ENCODE measurements around the gene MAML3.
A peak's percentile ranks its signal among the peaks of the same experiment; 100 is the strongest.

MAML3 gene

GRCh38 chr4:139825523-139826014 lies 328.4 kb downstream of the MAML3 start:
- Histone ChIP-seq H3K9me3 (ENCODE audit: control insufficient read depth, low read length) (no peaks in the 10 kb centered on the region), H2AK5ac (ENCODE audit: low read length, severe bottlenecking) (no peak overlapping the region), H2BK15ac (ENCODE audit: low read depth, poor library complexity, severe bottlenecking) (no peak overlapping the region), H2AFZ (ENCODE audit: low read depth, low read length) (no peak overlapping the region), H4K8ac (ENCODE audit: low read length) (no peak overlapping the region), H3K23ac (ENCODE audit: low read length in 2 of 2) (no peak overlapping the region), H3K18ac (ENCODE audit: low read depth in 1 of 2, low read length in 2 of 2) (no peak overlapping the region), H3K4me1 (ENCODE audit: control insufficient read depth, insufficient read depth, low read depth, low read length) (no peaks in the 10 kb centered on the region), H2BK120ac (ENCODE audit: low read depth, low read length) (no peak overlapping the region), H3K4me3 (ENCODE audit: insufficient read depth in 1 of 2, low read depth in 1 of 2, low read length in 2 of 2) (no peak overlapping the region), H3K9ac (ENCODE audit: low read length) (no peak overlapping the region), H3K79me1 (replicated peaks; ENCODE audit: low read length, poor library complexity, severe bottlenecking) (peaks cover 8% of the 10 kb centered on the region), H3K14ac (ENCODE audit: low read length in 2 of 2) (peak overlapping the region in 1 of 2 experiments; percentile 53), H2BK5ac (ENCODE audit: low read depth, low read length, poor library complexity, severe bottlenecking) (no peak overlapping the region), H3K4ac (ENCODE audit: low read depth in 1 of 2, low read length in 2 of 2) (no peak overlapping the region), H3K27me3 (ENCODE audit: control insufficient read depth in 1 of 2, insufficient read depth in 1 of 2, low read length in 2 of 2) (no peaks in the 10 kb centered on the region), H3K36me3 (ENCODE audit: control insufficient read depth in 1 of 2, insufficient read depth in 2 of 2, low read depth in 1 of 2, low read length in 2 of 2) (no peaks in the 10 kb centered on the region), H2BK12ac (ENCODE audit: low read length in 2 of 2) (no peak overlapping the region), H3K27ac (ENCODE audit: low read length, poor library complexity, severe bottlenecking) (no peak overlapping the region), H3K4me2 (ENCODE audit: low read length, poor library complexity, severe bottlenecking) (no peak overlapping the region), H4K91ac (ENCODE audit: low read length) (no peak overlapping the region)
- 76% methylated on average over 10 of the region's 13 CpGs for WGBS
- no peak for DNase-seq

GRCh38 chr4:139824882-139825522 lies 329.0 kb downstream of the MAML3 start:
- Histone ChIP-seq H3K36me3 (ENCODE audit: control insufficient read depth in 1 of 2, insufficient read depth in 2 of 2, low read depth in 1 of 2, low read length in 2 of 2) (no peaks in the 10 kb centered on the region), H3K9me3 (ENCODE audit: control insufficient read depth, low read length) (no peaks in the 10 kb centered on the region), H3K4me3 (ENCODE audit: insufficient read depth in 1 of 2, low read depth in 1 of 2, low read length in 2 of 2) (no peak overlapping the region), H4K91ac (ENCODE audit: low read length) (no peak overlapping the region), H2AFZ (ENCODE audit: low read depth, low read length) (no peak overlapping the region), H3K27me3 (ENCODE audit: control insufficient read depth in 1 of 2, insufficient read depth in 1 of 2, low read length in 2 of 2) (no peaks in the 10 kb centered on the region), H3K4ac (ENCODE audit: low read depth in 1 of 2, low read length in 2 of 2) (no peak overlapping the region), H3K9ac (ENCODE audit: low read length) (no peak overlapping the region), H3K18ac (ENCODE audit: low read depth in 1 of 2, low read length in 2 of 2) (no peak overlapping the region), H2BK15ac (ENCODE audit: low read depth, poor library complexity, severe bottlenecking) (no peak overlapping the region), H3K23ac (ENCODE audit: low read length in 2 of 2) (no peak overlapping the region), H3K27ac (ENCODE audit: low read length, poor library complexity, severe bottlenecking) (no peak overlapping the region), H2BK5ac (ENCODE audit: low read depth, low read length, poor library complexity, severe bottlenecking) (no peak overlapping the region), H2BK12ac (ENCODE audit: low read length in 2 of 2) (no peak overlapping the region), H3K14ac (ENCODE audit: low read length in 2 of 2) (peak overlapping the region in 1 of 2 experiments; percentile 53), H2AK5ac (ENCODE audit: low read length, severe bottlenecking) (no peak overlapping the region), H2BK120ac (ENCODE audit: low read depth, low read length) (no peak overlapping the region), H4K8ac (ENCODE audit: low read length) (no peak overlapping the region), H3K79me1 (replicated peaks; ENCODE audit: low read length, poor library complexity, severe bottlenecking) (peaks cover 8% of the 10 kb centered on the region), H3K4me2 (ENCODE audit: low read length, poor library complexity, severe bottlenecking) (no peak overlapping the region), H3K4me1 (ENCODE audit: control insufficient read depth, insufficient read depth, low read depth, low read length) (no peaks in the 10 kb centered on the region)
- 56% methylated on average over 5 of the region's 9 CpGs for WGBS
- no peak for DNase-seq

GRCh38 chr4:139823746-139824145 lies 330.2 kb downstream of the MAML3 start:
- H3K18ac ChIP-seq (ENCODE audit: low read depth in 1 of 2, low read length in 2 of 2): no peak overlapping the region
- no peak overlapping the region for H3K4me3 ChIP-seq (ENCODE audit: insufficient read depth in 1 of 2, low read depth in 1 of 2, low read length in 2 of 2)
- no peak overlapping the region for H2BK15ac ChIP-seq (ENCODE audit: low read depth, poor library complexity, severe bottlenecking)
- no peak overlapping the region for H2BK12ac ChIP-seq (ENCODE audit: low read length in 2 of 2)
- WGBS: 77% methylated on average over 3 of the region's 5 CpGs
- no peak overlapping the region for H3K27ac ChIP-seq (ENCODE audit: low read length, poor library complexity, severe bottlenecking)
- H3K23ac ChIP-seq (ENCODE audit: low read length in 2 of 2): no peak overlapping the region
- no peaks in the 10 kb centered on the region for H3K36me3 ChIP-seq (ENCODE audit: control insufficient read depth in 1 of 2, insufficient read depth in 2 of 2, low read depth in 1 of 2, low read length in 2 of 2)
- H2AFZ ChIP-seq (ENCODE audit: low read depth, low read length): no peak overlapping the region
- H3K9ac ChIP-seq (ENCODE audit: low read length): no peak overlapping the region
- H3K4me1 ChIP-seq (ENCODE audit: control insufficient read depth, insufficient read depth, low read depth, low read length): no peaks in the 10 kb centered on the region
- H3K4me2 ChIP-seq (ENCODE audit: low read length, poor library complexity, severe bottlenecking): no peak overlapping the region
- no peak overlapping the region for H2BK120ac ChIP-seq (ENCODE audit: low read depth, low read length)
- H3K27me3 ChIP-seq (ENCODE audit: control insufficient read depth in 1 of 2, insufficient read depth in 1 of 2, low read length in 2 of 2): no peaks in the 10 kb centered on the region
- no peak for DNase-seq
- H3K9me3 ChIP-seq (ENCODE audit: control insufficient read depth, low read length): no peaks in the 10 kb centered on the region
- H2BK5ac ChIP-seq (ENCODE audit: low read depth, low read length, poor library complexity, severe bottlenecking): no peak overlapping the region
- H4K91ac ChIP-seq (ENCODE audit: low read length): no peak overlapping the region
- no peak overlapping the region for H2AK5ac ChIP-seq (ENCODE audit: low read length, severe bottlenecking)
- H3K14ac ChIP-seq (ENCODE audit: low read length in 2 of 2): no peak overlapping the region
- H3K4ac ChIP-seq (ENCODE audit: low read depth in 1 of 2, low read length in 2 of 2): no peak overlapping the region
- no peak overlapping the region for H4K8ac ChIP-seq (ENCODE audit: low read length)
- H3K79me1 ChIP-seq (replicated peaks; ENCODE audit: low read length, poor library complexity, severe bottlenecking): peaks cover 8% of the 10 kb centered on the region

GRCh38 chr4:139823345-139823744 lies 330.6 kb downstream of the MAML3 start:
- no peak overlapping the region for H3K27ac ChIP-seq (ENCODE audit: low read length, poor library complexity, severe bottlenecking)
- no peak overlapping the region for H2BK15ac ChIP-seq (ENCODE audit: low read depth, poor library complexity, severe bottlenecking)
- no peak overlapping the region for H3K14ac ChIP-seq (ENCODE audit: low read length in 2 of 2)
- no peaks in the 10 kb centered on the region for H3K36me3 ChIP-seq (ENCODE audit: control insufficient read depth in 1 of 2, insufficient read depth in 2 of 2, low read depth in 1 of 2, low read length in 2 of 2)
- no peaks in the 10 kb centered on the region for H3K27me3 ChIP-seq (ENCODE audit: control insufficient read depth in 1 of 2, insufficient read depth in 1 of 2, low read length in 2 of 2)
- peaks cover 8% of the 10 kb centered on the region for H3K79me1 ChIP-seq (replicated peaks; ENCODE audit: low read length, poor library complexity, severe bottlenecking)
- H4K91ac ChIP-seq (ENCODE audit: low read length): no peak overlapping the region
- no peak overlapping the region for H3K9ac ChIP-seq (ENCODE audit: low read length)
- H3K4me1 ChIP-seq (ENCODE audit: control insufficient read depth, insufficient read depth, low read depth, low read length): no peaks in the 10 kb centered on the region
- no peak overlapping the region for H3K4me3 ChIP-seq (ENCODE audit: insufficient read depth in 1 of 2, low read depth in 1 of 2, low read length in 2 of 2)
- WGBS: 88% methylated on average over 4 of the region's 4 CpGs
- no peak overlapping the region for H2BK12ac ChIP-seq (ENCODE audit: low read length in 2 of 2)
- no peak overlapping the region for H2BK120ac ChIP-seq (ENCODE audit: low read depth, low read length)
- no peaks in the 10 kb centered on the region for H3K9me3 ChIP-seq (ENCODE audit: control insufficient read depth, low read length)
- no peak overlapping the region for H3K4me2 ChIP-seq (ENCODE audit: low read length, poor library complexity, severe bottlenecking)
- H3K23ac ChIP-seq (ENCODE audit: low read length in 2 of 2): peak overlapping the region in 1 of 2 experiments; percentile 41
- H2AK5ac ChIP-seq (ENCODE audit: low read length, severe bottlenecking): no peak overlapping the region
- no peak overlapping the region for H2AFZ ChIP-seq (ENCODE audit: low read depth, low read length)
- DNase-seq: no peak
- no peak overlapping the region for H2BK5ac ChIP-seq (ENCODE audit: low read depth, low read length, poor library complexity, severe bottlenecking)
- H4K8ac ChIP-seq (ENCODE audit: low read length): no peak overlapping the region
- peak overlapping the region in 1 of 2 experiments; percentile 6 for H3K18ac ChIP-seq (ENCODE audit: low read depth in 1 of 2, low read length in 2 of 2)
- no peak overlapping the region for H3K4ac ChIP-seq (ENCODE audit: low read depth in 1 of 2, low read length in 2 of 2)

Data from mesenchymal stem cell (in vitro differentiated cells and primary cell).